ENCODE data around the gene CZIB. TPM values are rescaled to one million over a fixed set of nuclear protein-coding genes. Genes with fewer than 3 reads are reported as not detected.

Gene CZIB
- total and polyA plus RNA-seq, 2 of the 13 experiments (the other 11 are each of a cell fraction or from before 2014, with no cell fraction given), result 49.2 to 67.0 TPM

- ATAC-seq, result no peak
- in situ Hi-C loops (cut with HindIII; ENCODE audit: extremely low pct_ligation_motif_present, low pct_unique_long_range_greater_than_20kb), result no loop called here
- Histone ChIP-seq H3K9me3 (ENCODE audit: low read length) (no peaks in the 10 kb centered on the region), H3K9ac (ENCODE audit: insufficient read depth, low read depth, low read length) (no peak overlapping the region), H3K27ac (ENCODE audit: extremely low read length, insufficient read depth, low read length) (no peak overlapping the region), H3K4me3 (replicated peaks in 1 of 3; ENCODE audit: insufficient read depth in 1 of 3, low read depth in 2 of 3, low read length in 3 of 3) (no peak overlapping the region), H3K36me3 (replicated peaks in 1 of 2; ENCODE audit: control insufficient read depth in 1 of 2, insufficient read depth in 2 of 2, low read length in 2 of 2) (peaks cover 25 to 62% of the 10 kb centered on the region in 2 experiments), H3K27me3 (ENCODE audit: control insufficient read depth in 1 of 2, insufficient read depth in 2 of 2, low read length in 2 of 2) (no peaks in the 10 kb centered on the region), H4K20me1 (ENCODE audit: insufficient read depth, low read length) (no peaks in the 10 kb centered on the region), H2AFZ (ENCODE audit: low read length) (no peak overlapping the region), H3K4me1 (ENCODE audit: insufficient read depth, low read length) (no peaks in the 10 kb centered on the region), H3K79me2 (ENCODE audit: insufficient read depth, low read length) (no peaks in the 10 kb centered on the region), H3K4me2 (ENCODE audit: low read depth, low read length) (no peak overlapping the region)
- no TSS peak for BruUV-seq (replicated peaks)
- FAIRE-seq, result no peak
- intact Hi-C loops (cut with micrococcal nuclease; ENCODE audit: unreplicated experiment), result no loop called here
- 94% methylated on average over 11 of the region's 11 CpGs for WGBS (ENCODE audit: low lambda C conversion rate)
- no peak for DNase-seq (ENCODE audit: low spot score)
- TF ChIP-seq PLRG1 (conservative IDR thresholded peaks at IDR 0.05), result no peak
- no peak for TF ChIP-seq ZNF296 (CRISPR knock-in tag; conservative IDR thresholded peaks at IDR 0.05)
- no peak for TF ChIP-seq ZNF3 (CRISPR knock-in tag; IDR thresholded peaks at IDR 0.05)
- no peak for TF ChIP-seq HMG20B (CRISPR knock-in tag; conservative IDR thresholded peaks at IDR 0.05)
- TF ChIP-seq ZBTB3 (CRISPR knock-in tag; IDR thresholded peaks at IDR 0.05; ENCODE audit: borderline replicate concordance, low read depth), result no peak
- no peak for TF ChIP-seq SRSF1 (optimal IDR thresholded peaks at IDR 0.05; ENCODE audit: low read depth, low read length)
- no peak for TF ChIP-seq ZNF513 (CRISPR knock-in tag; conservative IDR thresholded peaks at IDR 0.05)
- TF ChIP-seq ZNF274 (CRISPR knock-in tag; IDR thresholded peaks at IDR 0.05), result no peak
- ChIA-PET CTCF (ENCODE audit: low intra/inter-chr PET ratio, low total read pairs) (no interaction called here), POLR2A (no interaction called here)
These were observed 43.6 kb upstream of the CZIB start for GRCh38 chr1:53264048-53264447.

GRCh38 chr1:53262000-53262399 is 41.6 kb upstream of the CZIB start:
- FAIRE-seq, result no peak
- ChIA-PET CTCF (ENCODE audit: low intra/inter-chr PET ratio, low total read pairs) (no interaction called here), POLR2A (no interaction called here)
- no peaks in the 10 kb centered on the region for H4K20me1 ChIP-seq (ENCODE audit: insufficient read depth, low read length)
- no peaks in the 10 kb centered on the region for H3K9me3 ChIP-seq (ENCODE audit: low read length)
- no peak overlapping the region for H3K4me3 ChIP-seq (replicated peaks in 1 of 3; ENCODE audit: insufficient read depth in 1 of 3, low read depth in 2 of 3, low read length in 3 of 3)
- peaks cover 24 to 74% of the 10 kb centered on the region in 2 experiments for H3K36me3 ChIP-seq (replicated peaks in 1 of 2; ENCODE audit: control insufficient read depth in 1 of 2, insufficient read depth in 2 of 2, low read length in 2 of 2)
- no TSS peak for BruUV-seq (replicated peaks)
- H3K27ac ChIP-seq (ENCODE audit: extremely low read length, insufficient read depth, low read length), result no peak overlapping the region
- no peak for DNase-seq (ENCODE audit: low spot score)
- no peaks in the 10 kb centered on the region for H3K4me1 ChIP-seq (ENCODE audit: insufficient read depth, low read length)
- WGBS (ENCODE audit: low lambda C conversion rate), result 100% methylated on average over 3 of the region's 3 CpGs
- no peaks in the 10 kb centered on the region for H3K79me2 ChIP-seq (ENCODE audit: insufficient read depth, low read length)
- H3K9ac ChIP-seq (ENCODE audit: insufficient read depth, low read depth, low read length), result no peak overlapping the region
- no peak overlapping the region for H3K4me2 ChIP-seq (ENCODE audit: low read depth, low read length)
- no peak overlapping the region for H2AFZ ChIP-seq (ENCODE audit: low read length)
- intact Hi-C loops (cut with micrococcal nuclease; ENCODE audit: unreplicated experiment), result no loop called here
- no peak for ATAC-seq
- in situ Hi-C loops (cut with HindIII; ENCODE audit: extremely low pct_ligation_motif_present, low pct_unique_long_range_greater_than_20kb), result no loop called here
- H3K27me3 ChIP-seq (ENCODE audit: control insufficient read depth in 1 of 2, insufficient read depth in 2 of 2, low read length in 2 of 2), result no peaks in the 10 kb centered on the region
- peak; percentile 35; the same call in 1 of the 2 replicates for TF ChIP-seq MAFF (IDR thresholded peaks at IDR 0.05; ENCODE audit: low read depth, low read length)
- TF ChIP-seq WIZ (CRISPR knock-in tag; IDR thresholded peaks at IDR 0.05), result no peak
- no peak for TF ChIP-seq BRD4 (CRISPR knock-in tag; IDR thresholded peaks at IDR 0.05)
- no peak for TF ChIP-seq NFKBIZ (CRISPR knock-in tag; IDR thresholded peaks at IDR 0.05)
- TF ChIP-seq FOXK2 (IDR thresholded peaks at IDR 0.05), result no peak
- TF ChIP-seq ATF2 (CRISPR knock-in tag; IDR thresholded peaks at IDR 0.05), result no peak
- TF ChIP-seq FOXM1 (CRISPR knock-in tag; IDR thresholded peaks at IDR 0.05), result no peak
- no peak for TF ChIP-seq SMC3 (IDR thresholded peaks at IDR 0.05; ENCODE audit: low read length)
- TF ChIP-seq GATAD2A (CRISPR knock-in tag; IDR thresholded peaks at IDR 0.05), result no peak
- no peak for TF ChIP-seq SKI (IDR thresholded peaks at IDR 0.05; ENCODE audit: partially characterized antibody)
- no peak for TF ChIP-seq PBX3 (CRISPR knock-in tag; IDR thresholded peaks at IDR 0.05; ENCODE audit: borderline replicate concordance)

All from HepG2 (cell line).